Mucosa of descending colon (tissue), 3 donors: Measurements from ENCODE around the gene RASGEF1B. TPM values are rescaled to one million over a fixed set of nuclear protein-coding genes. Genes with fewer than 3 reads are reported as not detected.

Experiments used
- ATAC-seq: fragments of 200-7000 bp; cut with Tn5 transposase; one replicate; pipeline ENCODE4 v1.9.1; 2020; ENCODE audit warnings: mild to moderate bottlenecking, moderate library complexity
- DNase-seq, 3 donors: peaks; one replicate each; pipeline ENCODE4 v3.0.0-alpha.2; 2020
- H3K36me3 ChIP-seq: fragments of 200-600 bp; one replicate; pipeline ENCODE4 v1.8.0; 2021; ENCODE audit warnings: low read depth, mild to moderate bottlenecking
- H3K4me1 ChIP-seq: fragments of 200-600 bp; one replicate; pipeline ENCODE4 v1.8.0; 2021; ENCODE audit warnings: low read depth, mild to moderate bottlenecking
- H3K4me3 ChIP-seq: fragments of 200-600 bp; one replicate; pipeline ENCODE4 v1.8.0; 2021; ENCODE audit warnings: mild to moderate bottlenecking
- H3K9me3 ChIP-seq: fragments of 200-600 bp; one replicate; pipeline ENCODE4 v1.8.0; 2021; ENCODE audit warnings: mild to moderate bottlenecking
- CTCF ChIP-seq: fragments of 200-600 bp; IDR thresholded peaks from one replicate; pipeline ENCODE4 v1.8.0; 2022; ENCODE audit warnings: antibody characterized with exemption, mild to moderate bottlenecking
- intact Hi-C, 2 donors: fragments of 100-400 bp; cut with DNase I in 1 of 2; cut with micrococcal nuclease in 1 of 2; formaldehyde crosslinking; loops; one replicate each; pipeline versions ENCODE4 v1.11.0 to v1.11.1; 2022; cut with DNase I, micrococcal nuclease
- total RNA-seq, 3 donors: library from RNA; stranded (reverse); fragmentation: NEBNext Ultra II Directional in 2 of 3; extraction: Animal tissue kit (Norgen Biotek cat#: 25700) in 2 of 3; gene quantifications; one replicate each; pipeline versions ENCODE4 v1.2.1 to v1.2.4, GENCODE V29; 2021 to 2023
- donor health status: DM: no; HTN: no; CAD: no; lungs with moderate emphysema.
- donor health status: DM: no; HTN: no; CAD: no.
- donor health status: DM: no; HTN: yes; CAD: no.

Gene RASGEF1B
- total RNA-seq, 3 donors from 2014 or later: 13.6 to 20.5 (median 15.4) TPM

GRCh38 chr4:81467672-81467964 is 4.1 kb downstream of the RASGEF1B start:
- H3K36me3 ChIP-seq: no peaks in the 10 kb centered on the region
- H3K4me3 ChIP-seq: no peak overlapping the region
- peaks cover 28% of the 10 kb centered on the region for H3K4me1 ChIP-seq
- no peaks in the 10 kb centered on the region for H3K9me3 ChIP-seq
- intact Hi-C loops: loop anchor here (1.0 to 10.0 kb wide), 3 partner anchors 63 to 380 kb away; no protein-coding TSS in a partner anchor
- DNase-seq: no peak
- no peak for TF ChIP-seq CTCF
- ATAC-seq: no peak

- Histone ChIP-seq H3K4me1 (peaks cover 34% of the 10 kb centered on the region), H3K4me3 (no peak overlapping the region), H3K36me3 (no peaks in the 10 kb centered on the region), H3K9me3 (no peaks in the 10 kb centered on the region)
- intact Hi-C loops: loop anchor here (1.0 to 10.0 kb wide), 3 partner anchors 62 to 380 kb away; no protein-coding TSS in a partner anchor
- peak in 1 of 3 donors; percentile 98 for DNase-seq
- TF ChIP-seq CTCF: peak; percentile 77
- ATAC-seq: no peak
Measured at GRCh38 chr4:81466841-81467671, 4.7 kb downstream of the RASGEF1B start.

GRCh38 chr4:81465406-81466340 is 6.0 kb downstream of the RASGEF1B start:
- H3K4me1 ChIP-seq: peaks cover 46% of the 10 kb centered on the region

GRCh38 chr4:81460834-81461233 is 10.9 kb downstream of the RASGEF1B start:
- H3K4me3 ChIP-seq: no peak overlapping the region
- H3K4me1 ChIP-seq: peaks cover 25% of the 10 kb centered on the region
- no peak for TF ChIP-seq CTCF
- no peaks in the 10 kb centered on the region for H3K36me3 ChIP-seq
- ATAC-seq (peak; percentile 79), DNase-seq (no peak)
- no peaks in the 10 kb centered on the region for H3K9me3 ChIP-seq
- intact Hi-C loops: loop anchor here in 1 of 2 donors (10.0 kb wide), 1 partner anchor 56 kb away; no protein-coding TSS in a partner anchor

More at GRCh38 chr4:81465406-81466340, 6.0 kb downstream of the RASGEF1B start:
- no peak for TF ChIP-seq CTCF
- ATAC-seq: peak; percentile 62
- no peak overlapping the region for H3K4me3 ChIP-seq
- DNase-seq: no peak
- H3K36me3 ChIP-seq: no peaks in the 10 kb centered on the region
- intact Hi-C loops: loop anchor here (5.0 to 10.0 kb wide), 2 partner anchors 61 to 382 kb away; no protein-coding TSS in a partner anchor
- no peaks in the 10 kb centered on the region for H3K9me3 ChIP-seq

- Histone ChIP-seq H3K36me3 (no peaks in the 10 kb centered on the region), H3K4me1 (peaks cover 25% of the 10 kb centered on the region), H3K4me3 (no peak overlapping the region), H3K9me3 (no peaks in the 10 kb centered on the region)
- intact Hi-C loops: loop anchor here in 1 of 2 donors (10.0 kb wide), 1 partner anchor 55 kb away; no protein-coding TSS in a partner anchor
- DNase-seq (no peak), ATAC-seq (no peak)
- no peak for TF ChIP-seq CTCF
Measured at GRCh38 chr4:81460191-81460701, 11.5 kb downstream of the RASGEF1B start.
